Measurements from ENCODE around the gene WASF1.
A peak's percentile ranks its signal among the peaks of the same experiment; 100 is the strongest.

The WASF1 gene

GRCh38 chr6:110179406-110180227, at the start of gene WASF1:
WASF1 (minus strand) TSS chr6:110179670; CDS start chr6:110127601, 52,069 bp downstream.
- Histone ChIP-seq H3K4me1 (ENCODE audit: control insufficient read depth in 5 of 5, insufficient read depth in 5 of 5, low read length in 5 of 5) (peaks cover 3 to 59% (median 43%) of the 10 kb centered on the region in 5 donors), H3K27me3 (ENCODE audit: control insufficient read depth in 5 of 5, insufficient read depth in 4 of 5, low read length in 5 of 5) (no peaks in the 10 kb centered on the region), H3K4me3 (ENCODE audit: low read depth in 1 of 5, low read length in 5 of 5) (peak within 1 kb of the TSS; percentile 84 to 100 (median 99)), H3K9ac (ENCODE audit: low read length in 5 of 5) (peak within 1 kb of the TSS; percentile 72 to 97 (median 86)), H3K9me3 (ENCODE audit: control insufficient read depth in 5 of 5, low read length in 5 of 5) (no peaks in the 10 kb centered on the region), H3K27ac (ENCODE audit: low read depth, low read length) (peak within 1 kb of the TSS; percentile 79), H3K36me3 (ENCODE audit: control insufficient read depth in 5 of 5, insufficient read depth in 5 of 5, low read length in 5 of 5) (no peaks in the 10 kb centered on the region)

- Histone ChIP-seq H3K9ac (ENCODE audit: low read length in 5 of 5) (no peak overlapping the region), H3K4me1 (ENCODE audit: control insufficient read depth in 5 of 5, insufficient read depth in 5 of 5, low read length in 5 of 5) (no peaks in the 10 kb centered on the region), H3K4me3 (ENCODE audit: low read depth in 1 of 5, low read length in 5 of 5) (no peak overlapping the region), H3K9me3 (ENCODE audit: control insufficient read depth in 5 of 5, low read length in 5 of 5) (no peaks in the 10 kb centered on the region), H3K36me3 (ENCODE audit: control insufficient read depth in 5 of 5, insufficient read depth in 5 of 5, low read length in 5 of 5) (peaks cover 21 to 60% (median 39%) of the 10 kb centered on the region in 5 donors), H3K27ac (ENCODE audit: low read depth, low read length) (no peak overlapping the region), H3K27me3 (ENCODE audit: control insufficient read depth in 5 of 5, insufficient read depth in 4 of 5, low read length in 5 of 5) (no peaks in the 10 kb centered on the region)
Measured at GRCh38 chr6:110226261-110226660, 46.8 kb upstream of the WASF1 start.

GRCh38 chr6:110221738-110222137, 42.3 kb upstream of the WASF1 start:
- H3K4me1 ChIP-seq (ENCODE audit: control insufficient read depth in 5 of 5, insufficient read depth in 5 of 5, low read length in 5 of 5): no peaks in the 10 kb centered on the region
- H3K4me3 ChIP-seq (ENCODE audit: low read depth in 1 of 5, low read length in 5 of 5): no peak overlapping the region
- H3K9ac ChIP-seq (ENCODE audit: low read length in 5 of 5): no peak overlapping the region
- H3K36me3 ChIP-seq (ENCODE audit: control insufficient read depth in 5 of 5, insufficient read depth in 5 of 5, low read length in 5 of 5): peaks cover 27 to 78% (median 54%) of the 10 kb centered on the region in 5 donors
- no peak overlapping the region for H3K27ac ChIP-seq (ENCODE audit: low read depth, low read length)
- H3K27me3 ChIP-seq (ENCODE audit: control insufficient read depth in 5 of 5, insufficient read depth in 4 of 5, low read length in 5 of 5): no peaks in the 10 kb centered on the region
- H3K9me3 ChIP-seq (ENCODE audit: control insufficient read depth in 5 of 5, low read length in 5 of 5): no peaks in the 10 kb centered on the region

GRCh38 chr6:110217266-110217665, 37.8 kb upstream of the WASF1 start:
- Histone ChIP-seq H3K4me3 (ENCODE audit: low read depth in 1 of 5, low read length in 5 of 5) (no peak overlapping the region), H3K4me1 (ENCODE audit: control insufficient read depth in 5 of 5, insufficient read depth in 5 of 5, low read length in 5 of 5) (no peaks in the 10 kb centered on the region), H3K9ac (ENCODE audit: low read length in 5 of 5) (no peak overlapping the region), H3K27me3 (ENCODE audit: control insufficient read depth in 5 of 5, insufficient read depth in 4 of 5, low read length in 5 of 5) (no peaks in the 10 kb centered on the region), H3K36me3 (ENCODE audit: control insufficient read depth in 5 of 5, insufficient read depth in 5 of 5, low read length in 5 of 5) (peaks cover 54 to 82% (median 79%) of the 10 kb centered on the region in 5 donors), H3K9me3 (ENCODE audit: control insufficient read depth in 5 of 5, low read length in 5 of 5) (no peaks in the 10 kb centered on the region), H3K27ac (ENCODE audit: low read depth, low read length) (no peak overlapping the region)

- no peak overlapping the region for H3K4me3 ChIP-seq (ENCODE audit: low read depth in 1 of 5, low read length in 5 of 5)
Measured at GRCh38 chr6:110216140-110216539, 36.7 kb upstream of the WASF1 start.

GRCh38 chr6:110214338-110214737, 34.9 kb upstream of the WASF1 start:
- peaks cover 55 to 84% (median 76%) of the 10 kb centered on the region in 5 donors for H3K36me3 ChIP-seq (ENCODE audit: control insufficient read depth in 5 of 5, insufficient read depth in 5 of 5, low read length in 5 of 5)
- no peak overlapping the region for H3K27ac ChIP-seq (ENCODE audit: low read depth, low read length)
- H3K9ac ChIP-seq (ENCODE audit: low read length in 5 of 5): no peak overlapping the region

More at GRCh38 chr6:110216140-110216539, 36.7 kb upstream of the WASF1 start:
- Histone ChIP-seq H3K4me1 (ENCODE audit: control insufficient read depth in 5 of 5, insufficient read depth in 5 of 5, low read length in 5 of 5) (no peaks in the 10 kb centered on the region), H3K9me3 (ENCODE audit: control insufficient read depth in 5 of 5, low read length in 5 of 5) (no peaks in the 10 kb centered on the region), H3K9ac (ENCODE audit: low read length in 5 of 5) (no peak overlapping the region), H3K27ac (ENCODE audit: low read depth, low read length) (no peak overlapping the region), H3K36me3 (ENCODE audit: control insufficient read depth in 5 of 5, insufficient read depth in 5 of 5, low read length in 5 of 5) (peaks cover 63 to 90% (median 85%) of the 10 kb centered on the region in 5 donors), H3K27me3 (ENCODE audit: control insufficient read depth in 5 of 5, insufficient read depth in 4 of 5, low read length in 5 of 5) (no peaks in the 10 kb centered on the region)

GRCh38 chr6:110211753-110212152, 32.3 kb upstream of the WASF1 start:
- Histone ChIP-seq H3K36me3 (ENCODE audit: control insufficient read depth in 5 of 5, insufficient read depth in 5 of 5, low read length in 5 of 5) (peaks cover 47 to 70% (median 58%) of the 10 kb centered on the region in 5 donors), H3K27ac (ENCODE audit: low read depth, low read length) (no peak overlapping the region), H3K4me1 (ENCODE audit: control insufficient read depth in 5 of 5, insufficient read depth in 5 of 5, low read length in 5 of 5) (no peaks in the 10 kb centered on the region), H3K4me3 (ENCODE audit: low read depth in 1 of 5, low read length in 5 of 5) (no peak overlapping the region), H3K9me3 (ENCODE audit: control insufficient read depth in 5 of 5, low read length in 5 of 5) (no peaks in the 10 kb centered on the region), H3K27me3 (ENCODE audit: control insufficient read depth in 5 of 5, insufficient read depth in 4 of 5, low read length in 5 of 5) (no peaks in the 10 kb centered on the region), H3K9ac (ENCODE audit: low read length in 5 of 5) (no peak overlapping the region)

More at GRCh38 chr6:110214338-110214737, 34.9 kb upstream of the WASF1 start:
- no peaks in the 10 kb centered on the region for H3K27me3 ChIP-seq (ENCODE audit: control insufficient read depth in 5 of 5, insufficient read depth in 4 of 5, low read length in 5 of 5)
- H3K4me1 ChIP-seq (ENCODE audit: control insufficient read depth in 5 of 5, insufficient read depth in 5 of 5, low read length in 5 of 5): no peaks in the 10 kb centered on the region
- H3K9me3 ChIP-seq (ENCODE audit: control insufficient read depth in 5 of 5, low read length in 5 of 5): no peaks in the 10 kb centered on the region
- no peak overlapping the region for H3K4me3 ChIP-seq (ENCODE audit: low read depth in 1 of 5, low read length in 5 of 5)

- Histone ChIP-seq H3K9ac (ENCODE audit: low read length in 5 of 5) (no peak overlapping the region), H3K4me1 (ENCODE audit: control insufficient read depth in 5 of 5, insufficient read depth in 5 of 5, low read length in 5 of 5) (no peaks in the 10 kb centered on the region), H3K36me3 (ENCODE audit: control insufficient read depth in 5 of 5, insufficient read depth in 5 of 5, low read length in 5 of 5) (peaks cover 20 to 39% (median 29%) of the 10 kb centered on the region in 5 donors), H3K4me3 (ENCODE audit: low read depth in 1 of 5, low read length in 5 of 5) (no peak overlapping the region), H3K27me3 (ENCODE audit: control insufficient read depth in 5 of 5, insufficient read depth in 4 of 5, low read length in 5 of 5) (no peaks in the 10 kb centered on the region), H3K9me3 (ENCODE audit: control insufficient read depth in 5 of 5, low read length in 5 of 5) (no peaks in the 10 kb centered on the region), H3K27ac (ENCODE audit: low read depth, low read length) (no peak overlapping the region)
Measured at GRCh38 chr6:110207652-110208051, 28.2 kb upstream of the WASF1 start.

GRCh38 chr6:110201151-110201884, 21.8 kb upstream of the WASF1 start:
- no peaks in the 10 kb centered on the region for H3K4me1 ChIP-seq (ENCODE audit: control insufficient read depth in 5 of 5, insufficient read depth in 5 of 5, low read length in 5 of 5)
- H3K36me3 ChIP-seq (ENCODE audit: control insufficient read depth in 5 of 5, insufficient read depth in 5 of 5, low read length in 5 of 5): peaks cover 0 to 3% (median 0%) of the 10 kb centered on the region in 5 donors
- no peaks in the 10 kb centered on the region for H3K9me3 ChIP-seq (ENCODE audit: control insufficient read depth in 5 of 5, low read length in 5 of 5)

GRCh38 chr6:110198561-110198960, 19.1 kb upstream of the WASF1 start:
- no peaks in the 10 kb centered on the region for H3K27me3 ChIP-seq (ENCODE audit: control insufficient read depth in 5 of 5, insufficient read depth in 4 of 5, low read length in 5 of 5)
- no peak overlapping the region for H3K4me3 ChIP-seq (ENCODE audit: low read depth in 1 of 5, low read length in 5 of 5)
- no peak overlapping the region for H3K27ac ChIP-seq (ENCODE audit: low read depth, low read length)
- no peaks in the 10 kb centered on the region for H3K9me3 ChIP-seq (ENCODE audit: control insufficient read depth in 5 of 5, low read length in 5 of 5)
- H3K4me1 ChIP-seq (ENCODE audit: control insufficient read depth in 5 of 5, insufficient read depth in 5 of 5, low read length in 5 of 5): no peaks in the 10 kb centered on the region
- H3K36me3 ChIP-seq (ENCODE audit: control insufficient read depth in 5 of 5, insufficient read depth in 5 of 5, low read length in 5 of 5): peaks cover 8 to 14% (median 8%) of the 10 kb centered on the region in 5 donors
- no peak overlapping the region for H3K9ac ChIP-seq (ENCODE audit: low read length in 5 of 5)

More at GRCh38 chr6:110201151-110201884, 21.8 kb upstream of the WASF1 start:
- Histone ChIP-seq H3K4me3 (ENCODE audit: low read depth in 1 of 5, low read length in 5 of 5) (no peak overlapping the region), H3K9ac (ENCODE audit: low read length in 5 of 5) (no peak overlapping the region), H3K27me3 (ENCODE audit: control insufficient read depth in 5 of 5, insufficient read depth in 4 of 5, low read length in 5 of 5) (no peaks in the 10 kb centered on the region), H3K27ac (ENCODE audit: low read depth, low read length) (no peak overlapping the region)
